GM18508 (cell line): ENCODE results near the gene HOXC12.

ENCODE experiments used
- ATAC-seq: cut with Tn5 transposase; IDR thresholded peaks from one replicate; pipeline ENCODE4 v1.9.1; 2021; ENCODE audit warnings: moderate number of reproducible peaks; ENCODE audit not compliant: insufficient read depth, unreplicated experiment

HOXC12 gene

DNA sequence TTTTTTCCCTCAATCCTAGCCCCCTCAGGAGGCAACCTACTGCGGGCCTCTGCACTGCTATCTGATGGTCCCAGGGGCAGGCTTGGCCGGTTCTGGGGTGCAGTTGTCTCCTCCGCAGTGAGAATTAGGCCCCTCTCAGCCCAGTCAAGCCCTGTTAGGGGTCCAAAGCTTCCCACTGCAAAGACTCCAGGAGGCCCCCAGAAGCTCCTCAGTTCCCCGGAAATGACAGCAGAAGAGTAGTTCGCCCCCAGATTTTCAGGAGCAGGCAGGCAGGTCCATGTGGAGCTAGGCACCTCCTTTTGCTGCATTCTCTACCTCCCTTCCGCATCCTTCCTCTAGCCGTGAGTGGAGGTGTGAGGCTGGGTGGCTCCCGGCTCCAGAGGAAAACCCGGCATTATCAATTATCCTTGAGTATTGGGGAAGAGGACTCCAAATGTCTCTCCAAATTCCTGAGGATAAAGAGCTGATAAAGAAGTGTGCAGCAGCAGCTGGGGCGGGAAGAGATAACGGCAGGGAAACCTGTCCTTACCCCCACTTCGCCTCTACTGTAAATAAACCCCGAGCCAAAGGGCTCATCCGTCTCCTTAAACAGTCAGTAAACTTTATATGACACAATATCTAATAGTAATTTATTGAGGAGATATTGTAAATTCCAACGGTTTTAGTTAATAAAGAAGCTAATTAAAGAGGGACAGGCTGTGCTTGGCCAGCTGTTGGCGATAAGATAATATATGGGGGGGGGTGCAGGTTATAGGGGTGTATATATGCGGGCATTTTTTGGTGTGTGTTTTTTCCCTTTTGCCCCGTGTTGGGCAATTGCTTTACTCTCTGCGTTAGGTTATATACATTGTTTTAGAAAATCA lies 641 bp upstream of the HOXC12 start:
- ATAC-seq = no peak

DNA sequence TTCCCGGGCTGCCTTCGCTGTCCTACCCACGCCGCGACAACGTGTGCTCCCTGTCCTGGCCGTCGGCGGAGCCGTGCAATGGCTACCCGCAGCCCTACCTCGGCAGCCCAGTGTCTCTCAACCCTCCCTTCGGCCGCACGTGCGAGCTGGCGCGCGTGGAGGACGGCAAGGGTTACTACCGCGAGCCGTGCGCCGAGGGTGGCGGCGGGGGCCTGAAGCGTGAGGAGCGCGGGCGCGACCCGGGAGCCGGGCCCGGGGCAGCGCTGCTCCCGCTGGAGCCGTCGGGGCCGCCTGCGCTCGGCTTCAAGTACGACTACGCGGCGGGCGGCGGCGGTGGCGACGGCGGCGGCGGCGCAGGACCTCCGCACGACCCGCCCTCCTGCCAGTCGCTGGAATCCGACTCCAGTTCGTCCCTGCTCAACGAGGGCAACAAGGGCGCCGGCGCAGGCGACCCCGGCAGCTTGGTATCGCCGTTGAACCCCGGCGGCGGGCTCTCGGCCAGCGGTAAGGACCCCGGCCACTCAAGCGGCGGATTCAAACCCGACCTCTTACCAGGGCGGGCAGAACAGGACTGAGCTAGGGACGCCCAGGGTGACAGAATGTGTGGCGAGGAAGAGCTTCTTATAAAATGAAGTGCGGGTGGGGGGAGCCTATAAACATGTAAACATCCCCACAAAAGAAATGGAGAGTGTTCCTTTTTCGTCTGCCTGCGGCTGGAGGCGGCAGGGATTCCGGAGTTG lies 503 bp downstream of the HOXC12 start:
- ATAC-seq = no peak

DNA sequence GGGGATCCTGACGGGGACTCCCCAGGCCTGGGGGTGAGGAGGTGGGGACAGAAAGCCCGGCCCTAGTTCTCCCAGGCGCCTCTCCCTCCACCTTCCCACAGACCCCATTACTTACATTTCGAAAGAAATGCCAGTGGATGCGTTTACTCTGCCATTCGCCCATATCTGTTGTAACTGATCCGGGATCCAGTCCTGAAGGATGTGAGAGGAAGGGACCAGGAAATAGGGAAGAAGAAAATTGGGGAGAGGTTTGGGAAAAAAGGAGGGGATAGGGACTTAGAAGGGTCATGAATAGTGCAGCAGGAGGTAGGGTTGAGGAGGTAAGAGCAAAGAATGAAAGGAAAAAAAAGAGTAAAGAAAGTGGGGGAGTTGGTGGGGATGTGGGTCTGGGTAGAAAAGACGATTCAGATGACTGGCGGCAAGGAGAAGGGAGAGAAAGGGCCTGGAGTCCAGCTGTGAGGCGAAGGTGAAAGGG lies 1.1 kb downstream of the HOXC12 start:
- no peak for ATAC-seq

DNA sequence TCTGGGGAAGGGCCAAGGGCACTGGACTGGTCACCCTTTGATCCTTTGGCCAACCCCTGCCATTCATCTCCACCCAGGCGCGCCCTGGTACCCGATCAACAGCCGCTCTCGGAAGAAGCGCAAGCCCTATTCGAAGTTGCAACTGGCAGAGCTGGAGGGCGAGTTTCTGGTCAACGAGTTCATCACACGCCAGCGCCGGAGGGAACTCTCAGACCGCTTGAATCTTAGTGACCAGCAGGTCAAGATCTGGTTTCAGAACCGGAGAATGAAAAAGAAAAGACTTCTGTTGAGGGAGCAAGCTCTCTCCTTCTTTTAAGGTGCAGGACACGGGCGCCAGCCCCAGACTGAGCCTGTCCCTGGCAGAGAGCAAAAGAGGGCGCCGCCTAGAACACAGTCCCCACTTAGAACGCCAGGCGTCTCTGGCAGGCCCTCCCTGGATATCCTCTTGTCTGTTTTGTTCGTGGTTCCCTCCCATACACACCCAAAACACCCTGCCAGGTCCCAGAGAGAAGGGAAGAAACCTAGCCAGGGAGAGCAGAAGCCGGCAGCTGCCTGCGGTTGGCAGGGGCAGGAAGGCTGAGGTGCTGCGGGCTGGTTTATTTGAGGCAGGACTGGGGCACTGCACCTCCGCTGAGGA lies 1.7 kb downstream of the HOXC12 start:
- no peak for ATAC-seq

DNA sequence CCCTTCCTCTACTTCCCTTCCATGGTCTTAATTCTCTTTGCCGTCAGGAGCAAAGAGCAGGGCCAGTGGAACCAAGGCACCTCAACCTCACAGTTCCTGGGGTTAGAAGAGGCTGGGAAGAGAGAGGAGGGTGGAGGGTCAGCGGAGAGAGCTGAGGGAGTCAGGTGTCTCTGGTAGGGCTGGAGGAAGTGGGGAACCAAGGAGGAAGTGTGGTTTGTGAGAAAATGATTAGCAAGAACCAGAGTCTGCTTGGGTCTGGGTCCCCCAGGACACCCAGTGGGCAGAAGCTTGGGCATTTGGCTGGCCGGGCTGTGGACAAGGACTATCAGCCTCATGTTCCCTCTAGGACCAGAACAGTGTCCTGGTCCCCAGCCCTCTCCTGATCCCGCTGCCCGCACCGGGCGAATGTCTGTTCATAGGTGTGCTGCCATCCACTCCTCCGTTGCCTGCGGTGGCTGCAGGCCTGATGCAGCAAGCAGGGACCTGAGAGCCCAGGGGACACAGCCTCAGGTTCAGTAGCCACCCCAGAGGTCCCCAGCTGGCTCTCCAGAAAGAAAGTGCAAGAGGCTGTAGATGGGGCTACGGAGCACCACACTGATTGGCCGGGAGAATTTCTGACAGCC lies 2.3 kb downstream of the HOXC12 start:
- no peak for ATAC-seq

DNA sequence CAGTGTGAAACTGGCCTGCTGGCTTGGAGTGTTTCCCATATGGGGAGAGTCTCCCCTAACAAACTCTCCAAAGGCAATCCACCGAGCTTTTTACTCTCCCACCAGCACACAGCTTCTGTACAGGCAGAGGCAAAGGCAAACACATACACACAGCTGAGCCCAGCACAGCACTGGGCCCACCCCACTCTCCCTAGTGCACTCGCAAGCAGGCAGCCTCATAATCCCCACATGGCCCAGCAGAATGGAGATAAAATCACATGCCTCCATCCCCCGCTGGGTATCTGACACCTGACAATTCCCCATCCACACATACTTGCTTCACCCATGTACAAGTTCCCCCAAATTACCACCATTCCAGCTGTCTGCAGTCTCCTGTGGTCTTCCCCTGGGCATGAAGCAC lies 3.4 kb downstream of the HOXC12 start:
- no peak for ATAC-seq

DNA sequence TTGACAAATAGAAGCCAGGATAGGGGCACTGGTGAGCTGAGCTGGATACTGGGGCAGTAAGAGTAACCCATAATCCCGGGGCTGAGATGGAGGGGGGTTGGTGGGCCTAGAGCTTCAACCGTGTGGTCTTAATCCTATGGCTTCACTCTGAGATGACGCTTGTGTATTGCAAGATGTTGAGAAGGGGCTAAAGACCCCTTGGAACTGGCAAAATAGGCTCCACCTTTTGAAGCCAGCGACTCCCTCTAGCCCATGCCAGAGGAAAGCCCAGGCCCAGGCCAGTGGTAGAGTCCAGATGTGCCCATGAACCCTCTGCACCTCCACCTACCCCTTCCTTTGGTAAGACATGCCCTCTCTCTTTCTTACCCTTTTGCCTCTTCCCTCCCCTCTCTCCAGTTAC lies 4.6 kb downstream of the HOXC12 start:
- ATAC-seq = no peak

DNA sequence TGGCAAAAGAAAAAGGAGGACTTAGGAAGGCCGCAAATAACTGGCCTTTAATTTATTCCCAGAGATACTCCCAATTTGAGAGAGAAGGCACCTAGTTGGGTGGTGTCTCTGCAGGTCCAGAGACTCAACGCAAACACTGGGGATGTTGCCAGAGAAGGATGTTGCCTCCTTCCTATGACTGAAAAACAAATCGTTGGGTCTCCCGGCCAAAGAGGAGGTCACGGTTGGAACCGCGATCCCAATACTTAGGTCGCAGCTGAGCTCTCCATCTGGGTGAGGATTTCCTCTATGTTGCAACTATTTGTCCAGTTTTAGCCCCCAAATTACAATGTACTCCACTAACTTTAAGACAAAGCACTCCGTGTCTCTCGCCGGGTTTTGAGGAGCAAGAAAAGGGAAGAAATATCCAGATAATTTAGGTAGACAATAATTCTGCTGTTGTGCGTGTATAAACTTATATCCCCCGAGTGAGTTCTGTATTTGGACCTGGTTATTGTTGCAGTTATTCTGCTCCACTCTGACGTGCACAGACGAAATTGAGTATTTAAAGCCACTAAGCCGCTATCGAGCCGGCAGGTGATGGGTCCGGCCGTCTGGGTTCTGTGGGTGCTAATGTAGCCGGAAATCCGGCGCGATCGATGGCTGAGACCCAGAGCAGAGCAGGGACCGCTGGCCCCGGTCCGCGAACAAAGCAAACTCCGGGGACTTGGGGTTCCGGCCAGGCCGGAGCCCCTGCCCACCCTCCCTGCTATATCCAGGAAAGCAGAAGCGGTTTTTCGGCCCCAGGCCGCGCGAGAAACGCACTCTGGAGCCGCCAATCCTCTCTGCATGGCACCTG lies 5.7 kb downstream of the HOXC12 start:
- ATAC-seq = no peak

DNA sequence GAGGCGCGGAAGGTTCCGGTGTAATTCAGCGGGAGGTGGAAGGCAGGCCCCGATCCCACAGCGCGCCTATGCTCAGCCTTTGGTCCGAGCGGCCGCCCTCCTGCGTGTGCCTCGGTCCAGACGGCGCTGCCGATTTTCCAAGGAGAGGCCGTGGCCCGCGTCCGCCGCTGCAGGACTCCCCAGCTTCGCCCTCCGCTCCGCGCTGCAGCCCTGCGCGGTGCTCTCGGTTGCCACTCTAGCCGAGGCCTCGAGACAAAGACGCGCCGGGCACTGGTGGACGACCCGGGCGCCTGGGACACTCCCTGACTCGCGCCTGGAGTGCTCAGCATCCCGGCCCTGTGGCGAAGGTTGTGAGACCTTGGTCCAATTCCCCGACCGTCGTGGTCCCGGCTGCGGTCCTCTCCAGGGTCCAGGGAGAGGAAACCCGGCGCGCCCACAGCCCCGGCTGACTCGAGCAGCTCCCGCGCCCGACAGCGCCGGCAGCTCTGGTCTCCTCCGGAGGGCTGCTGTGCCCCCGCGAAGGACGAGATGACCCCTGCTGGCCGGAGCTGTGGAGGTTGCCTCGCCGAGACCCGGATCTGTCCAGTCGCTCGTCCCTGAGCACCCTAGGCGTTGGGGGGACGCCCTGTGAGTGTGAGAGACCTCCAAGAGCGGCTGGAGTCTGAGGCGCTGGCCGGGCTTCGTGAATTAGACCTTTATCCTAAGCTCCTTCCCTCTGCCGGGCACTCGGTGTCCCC lies 6.5 kb downstream of the HOXC12 start:
- ATAC-seq = no peak

DNA sequence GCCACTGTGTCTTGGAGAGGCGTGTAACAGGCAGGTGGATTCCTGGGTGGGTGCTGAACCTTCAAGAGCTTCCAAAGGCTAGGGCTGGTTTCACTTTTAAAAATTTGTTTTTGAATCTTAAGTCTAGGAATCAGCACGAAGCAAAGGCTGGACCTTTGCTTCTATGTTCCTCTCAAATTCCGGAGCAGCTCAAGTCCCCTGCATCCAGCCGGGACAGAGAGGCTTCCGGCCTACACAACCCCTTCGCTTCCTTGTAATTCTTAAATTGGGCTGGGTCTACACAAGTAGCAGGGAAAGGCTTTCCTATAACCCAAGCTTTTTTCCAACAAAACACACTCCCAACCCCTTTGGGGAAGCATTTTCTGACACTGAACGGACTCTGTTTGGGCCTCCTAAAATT lies 8.3 kb downstream of the HOXC12 start:
- no peak for ATAC-seq

DNA sequence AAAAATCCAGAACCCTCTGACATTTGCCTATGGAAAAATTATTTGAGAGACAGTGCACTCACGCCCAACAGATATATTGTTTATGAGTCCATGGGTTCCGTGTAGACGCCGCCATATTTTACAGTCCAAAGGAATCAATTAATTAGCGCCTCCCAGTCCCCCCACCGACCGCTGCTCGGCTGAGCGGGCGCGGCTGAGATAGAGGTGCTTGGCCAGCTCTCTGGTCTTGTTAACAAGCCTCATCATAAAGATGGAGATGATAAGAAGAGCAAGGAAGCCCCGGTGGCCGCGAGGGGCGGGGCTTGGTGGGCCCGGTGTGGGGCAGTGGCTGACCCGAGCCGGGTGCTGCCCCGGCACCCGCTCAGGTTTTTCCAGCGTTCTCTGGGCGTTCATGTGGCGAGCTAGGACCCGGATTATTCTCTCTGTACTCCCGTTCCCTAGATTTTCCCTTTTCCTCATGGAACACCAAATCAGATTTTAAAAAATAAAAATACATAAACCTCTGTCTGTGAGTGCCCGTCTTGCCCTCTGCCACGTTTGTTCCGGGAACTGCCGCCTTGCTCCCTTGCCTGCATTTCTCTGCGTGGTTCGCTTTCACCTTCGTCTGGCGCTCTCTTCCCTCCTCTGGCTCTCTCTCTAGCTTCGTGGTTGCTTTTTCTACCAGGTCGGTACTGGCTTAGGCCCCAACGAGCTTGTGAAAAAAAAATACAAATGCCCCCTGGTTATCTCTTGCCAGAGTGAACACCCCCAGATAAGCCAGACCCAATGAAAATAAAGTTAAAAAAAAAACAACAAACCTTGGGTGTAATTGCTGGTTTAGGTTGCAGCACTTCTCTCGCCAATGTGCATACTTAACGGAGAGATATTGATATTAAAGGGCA lies 9.0 kb downstream of the HOXC12 start:
- no peak for ATAC-seq

DNA sequence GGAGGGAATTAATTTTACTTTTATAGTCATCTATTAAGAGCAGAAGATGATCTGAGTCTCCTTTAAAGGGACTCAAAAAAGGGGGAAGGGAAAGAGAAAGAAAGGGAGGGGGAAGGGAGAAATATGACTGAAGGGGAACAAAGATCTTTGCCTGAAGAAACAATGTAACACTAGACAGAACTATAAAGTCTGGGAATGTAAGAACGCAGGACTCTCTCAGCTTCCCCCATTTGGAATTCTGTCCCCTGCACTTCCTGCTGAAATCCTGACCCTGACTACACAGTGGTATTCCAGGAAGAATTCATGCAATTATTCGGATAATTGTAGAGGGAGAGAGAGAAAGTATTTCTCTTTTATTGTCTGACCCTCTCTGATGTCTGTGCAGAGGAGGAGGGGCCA lies 9.6 kb downstream of the HOXC12 start:
- no peak for ATAC-seq

DNA sequence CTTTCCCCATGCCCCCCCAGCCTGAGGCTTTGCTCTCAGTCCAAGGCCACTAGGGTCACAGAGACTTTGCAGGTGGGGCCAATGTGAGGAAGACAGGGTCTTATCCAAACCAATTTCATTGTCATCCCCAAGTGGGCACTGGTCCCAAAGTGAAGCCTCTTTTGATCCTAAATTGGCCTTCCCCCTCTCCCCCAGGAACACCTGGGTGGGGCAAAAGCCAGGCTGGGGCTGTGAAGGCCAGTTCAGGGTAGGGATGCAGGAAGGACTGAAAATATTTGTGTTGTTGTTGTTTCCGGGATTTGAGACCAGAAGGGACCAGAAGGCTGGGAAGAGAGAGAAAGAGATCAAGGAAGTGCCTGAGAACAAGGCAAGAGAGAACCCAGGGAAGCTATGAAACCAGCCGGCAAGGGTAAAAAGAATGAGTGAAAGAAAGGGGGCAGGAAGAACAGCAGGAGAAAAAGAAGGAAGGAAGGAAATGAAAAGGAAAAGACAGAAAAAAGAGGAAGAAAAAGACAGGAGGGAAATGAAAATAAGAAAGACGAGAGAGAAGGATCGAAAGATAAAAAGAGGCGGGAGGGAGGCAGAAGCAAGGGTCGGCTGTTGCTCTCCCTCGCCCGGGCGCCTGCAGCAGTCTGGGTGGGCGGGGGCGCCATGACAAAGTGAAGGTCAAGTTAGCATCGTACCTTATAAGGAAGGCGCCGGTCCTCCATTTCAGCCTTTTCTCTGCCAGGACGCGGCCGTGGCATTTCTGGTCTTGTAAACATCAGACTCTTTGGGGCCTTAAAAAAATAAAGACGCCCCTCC lies 10.8 kb downstream of the HOXC12 start:
- ATAC-seq = no peak

DNA sequence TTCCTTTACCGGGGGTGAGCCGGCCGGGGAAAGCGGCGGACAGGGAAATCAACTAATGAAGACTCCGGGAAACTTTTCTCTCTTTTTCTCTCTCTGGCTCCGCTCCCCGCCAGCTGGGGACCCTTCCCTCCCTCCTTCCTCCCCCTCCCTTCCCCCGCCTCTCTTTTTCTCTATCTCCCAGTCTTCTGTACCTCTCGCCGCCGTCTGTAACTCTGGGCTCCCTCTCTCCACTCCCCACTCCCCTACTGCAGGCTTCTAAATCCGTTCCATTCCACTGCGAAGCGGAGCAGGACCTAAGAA lies 11.3 kb downstream of the HOXC12 start:
- no peak for ATAC-seq

DNA sequence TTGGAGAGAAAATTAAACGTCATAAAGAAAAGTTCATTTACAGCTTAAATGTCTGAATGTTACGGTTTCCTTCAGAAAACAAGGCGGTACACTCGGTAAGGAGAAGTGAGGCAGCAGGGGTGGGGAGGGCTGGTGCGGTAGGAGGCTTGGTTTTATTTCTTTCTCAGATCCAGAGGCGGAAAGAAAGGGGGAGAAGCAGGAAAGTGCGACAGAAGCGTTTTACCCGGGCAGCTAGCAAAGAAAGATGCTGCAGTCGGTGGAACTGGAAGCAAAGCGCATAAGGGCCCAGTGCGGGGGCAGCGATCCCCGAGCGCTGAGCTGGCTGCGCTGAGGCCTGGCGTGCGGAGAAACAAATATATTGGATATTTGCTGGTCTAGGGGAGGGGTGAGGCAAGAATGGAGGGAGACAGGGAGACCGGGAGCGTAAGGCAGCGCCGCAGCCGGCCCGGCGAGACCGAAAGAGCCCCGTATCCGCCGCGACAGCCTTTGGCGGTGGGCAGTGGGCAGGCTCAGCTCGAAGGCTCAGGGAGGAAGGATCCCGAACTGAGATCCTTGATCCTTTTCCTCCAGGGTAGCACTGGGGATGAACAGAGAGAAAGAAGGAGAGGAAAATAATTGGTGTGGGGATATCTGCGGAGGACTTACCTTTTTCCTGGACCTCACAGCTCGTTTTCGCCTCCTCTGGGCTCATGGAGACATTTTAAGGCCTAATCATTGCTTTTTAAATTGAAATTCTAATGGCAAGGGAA lies 11.9 kb downstream of the HOXC12 start:
- ATAC-seq = no peak

DNA sequence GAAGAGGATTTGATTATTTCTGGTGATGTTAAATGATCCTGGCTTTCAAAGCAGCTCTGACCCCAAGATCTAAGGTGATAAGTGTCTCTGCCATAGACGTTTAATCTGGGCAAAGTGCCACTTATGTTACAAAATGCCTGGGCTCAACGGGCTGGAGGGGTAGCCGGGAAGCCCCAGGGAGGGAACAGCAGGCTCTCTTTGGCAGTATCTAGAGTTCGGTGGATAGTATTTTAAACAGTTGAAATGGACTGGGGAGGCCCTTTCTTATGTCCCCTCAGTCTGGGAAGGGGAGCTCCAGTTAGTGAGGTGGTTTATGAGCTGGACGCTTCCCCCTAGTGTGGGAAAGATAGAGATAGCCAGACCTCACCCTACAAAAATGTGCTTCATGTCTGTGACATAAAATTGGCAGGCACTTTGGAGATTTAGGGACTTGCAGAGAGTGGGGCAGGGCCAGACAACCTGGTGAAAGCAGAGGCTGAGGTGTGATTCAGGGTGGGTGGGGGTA lies 12.8 kb downstream of the HOXC12 start:
- ATAC-seq = no peak
